HS-5 (cell line): Measurements from ENCODE around the gene TTLL10.

Source experiments
- DNase-seq: peaks from one replicate; pipeline ENCODE4 v3.0.0-alpha.2; 2012; ENCODE audit warnings: low read depth

The TTLL10 gene

GRCh38 chr1:1222575-1223225 is 49.0 kb downstream of the TTLL10 start:
- DNase-seq = no peak

GRCh38 chr1:1223321-1223720 is 49.6 kb downstream of the TTLL10 start:
- no peak for DNase-seq

GRCh38 chr1:1223891-1224290 is 50.2 kb downstream of the TTLL10 start:
- DNase-seq = no peak

- no peak for DNase-seq
These were observed 51.7 kb downstream of the TTLL10 start for GRCh38 chr1:1225238-1225845.

- no peak for DNase-seq
These were observed 52.2 kb downstream of the TTLL10 start for GRCh38 chr1:1225913-1226312.

- DNase-seq = no peak
These were observed 53.1 kb downstream of the TTLL10 start for GRCh38 chr1:1226566-1227362.

GRCh38 chr1:1227386-1227785 is 53.7 kb downstream of the TTLL10 start:
- DNase-seq = no peak

- no peak for DNase-seq
These were observed 54.5 kb downstream of the TTLL10 start for GRCh38 chr1:1228187-1228586.

- no peak for DNase-seq
These were observed 55.1 kb downstream of the TTLL10 start for GRCh38 chr1:1228596-1229321.

GRCh38 chr1:1229770-1230169 is 56.1 kb downstream of the TTLL10 start:
- DNase-seq = no peak

GRCh38 chr1:1230656-1231399 is 57.1 kb downstream of the TTLL10 start:
- peak; percentile 28 for DNase-seq

- peak; percentile 75 for DNase-seq
These were observed 57.9 kb downstream of the TTLL10 start, which contains the start of gene SDF4 for GRCh38 chr1:1231400-1232207. TSS of gene SDF4 (minus strand) at chr1:1232001. CDS start at chr1:1228772, 3,229 bp downstream.

- no peak for DNase-seq
These were observed 58.6 kb downstream of the TTLL10 start, which contains the start of gene B3GALT6 for GRCh38 chr1:1232208-1232795. TSS of gene B3GALT6 (plus strand) at chr1:1232237. CDS start at chr1:1232279, 42 bp downstream.

GRCh38 chr1:1232796-1233566 is 59.3 kb downstream of the TTLL10 start:
- DNase-seq = no peak

GRCh38 chr1:1233567-1233892 is 59.9 kb downstream of the TTLL10 start:
- no peak for DNase-seq

- no peak for DNase-seq
These were observed 60.6 kb downstream of the TTLL10 start for GRCh38 chr1:1234180-1234808.

GRCh38 chr1:1235016-1235744 is 61.5 kb downstream of the TTLL10 start:
- no peak for DNase-seq

GRCh38 chr1:1236176-1236763 is 62.6 kb downstream of the TTLL10 start:
- DNase-seq = no peak
